NCI-H82 (cell line): Measurements from ENCODE around the gene UNC5B.
"Not testable (repeated sequence)": the region's sequence is repeated elsewhere in the genome, so short reads cannot be mapped to it uniquely, and the experiment has no call there.

Experiments
- DNase-seq: peaks from one replicate; lab custom pipeline; 2025; lab: John Stamatoyannopoulos, UW

The UNC5B gene

GRCh38 chr10:71268247-71268691 is 55.9 kb downstream of the UNC5B start:
- DNase-seq: peak; percentile 19

DNA sequence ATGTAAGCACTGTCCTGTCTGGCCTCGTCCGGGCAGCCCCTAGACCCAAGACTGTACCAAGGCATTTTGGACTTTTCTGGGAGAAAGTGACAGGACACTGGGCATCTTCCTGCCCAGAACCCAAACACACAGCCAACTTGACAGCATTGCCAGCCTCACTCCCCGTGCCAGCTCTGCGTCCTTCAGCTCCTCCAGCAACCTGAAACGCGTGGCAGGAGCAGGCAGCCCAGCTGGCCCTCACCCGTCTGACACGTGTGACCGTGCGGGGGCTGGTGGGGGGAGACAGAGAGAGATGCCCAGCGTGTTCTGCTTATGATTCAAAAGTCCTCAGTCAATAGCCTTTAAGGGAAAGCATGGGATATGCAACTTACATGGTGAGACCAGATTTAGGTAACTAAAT is 56.4 kb downstream of the UNC5B start:
- no peak for DNase-seq

DNA sequence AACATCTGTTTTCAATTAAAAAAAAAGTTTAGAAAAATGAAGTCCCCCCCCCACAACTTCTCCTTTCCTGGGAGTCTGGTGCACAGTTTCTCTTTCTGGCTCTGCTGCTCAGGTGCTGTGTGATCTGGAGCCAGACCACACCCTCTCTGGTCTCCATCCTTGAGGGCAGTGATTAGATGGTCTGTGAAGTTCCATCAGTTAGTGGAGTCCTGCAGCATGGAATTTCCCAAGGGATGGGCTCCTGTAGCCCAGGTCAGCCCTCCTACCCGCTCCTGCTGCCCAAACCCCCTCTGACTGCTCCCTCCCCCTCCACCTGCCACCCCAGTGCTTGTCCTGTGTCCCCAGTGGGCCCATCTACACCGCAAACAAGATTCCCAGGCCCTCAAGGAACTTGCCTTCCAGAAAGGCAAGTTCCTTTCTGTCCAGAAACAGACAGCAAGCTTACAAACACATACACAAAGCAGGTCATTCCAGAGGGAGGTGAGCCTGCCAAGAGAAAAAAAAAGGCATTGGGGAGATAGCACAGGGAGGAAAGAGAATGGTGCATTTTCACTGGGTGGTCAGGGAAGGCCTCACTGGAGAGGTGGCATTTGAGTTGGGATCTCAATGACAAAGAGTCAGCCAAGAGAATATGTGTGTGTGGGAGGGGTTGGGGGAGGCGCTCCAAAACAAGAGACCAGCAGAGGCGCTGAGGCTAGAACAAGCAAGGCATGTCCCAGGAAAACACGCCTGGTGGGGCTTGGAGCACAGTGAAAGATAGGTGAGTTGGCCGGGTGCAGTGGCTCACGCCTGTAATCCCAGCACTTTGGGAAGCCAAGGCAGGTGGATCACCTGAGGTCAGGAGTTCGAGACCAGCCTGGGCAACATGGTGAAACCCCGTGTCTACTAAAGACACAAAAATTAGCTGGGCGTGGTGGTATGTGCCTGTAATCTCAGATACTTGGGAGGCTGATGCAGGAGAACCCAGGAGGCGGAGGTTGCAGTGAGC is 57.2 kb downstream of the UNC5B start:
- DNase-seq: no peak

DNA sequence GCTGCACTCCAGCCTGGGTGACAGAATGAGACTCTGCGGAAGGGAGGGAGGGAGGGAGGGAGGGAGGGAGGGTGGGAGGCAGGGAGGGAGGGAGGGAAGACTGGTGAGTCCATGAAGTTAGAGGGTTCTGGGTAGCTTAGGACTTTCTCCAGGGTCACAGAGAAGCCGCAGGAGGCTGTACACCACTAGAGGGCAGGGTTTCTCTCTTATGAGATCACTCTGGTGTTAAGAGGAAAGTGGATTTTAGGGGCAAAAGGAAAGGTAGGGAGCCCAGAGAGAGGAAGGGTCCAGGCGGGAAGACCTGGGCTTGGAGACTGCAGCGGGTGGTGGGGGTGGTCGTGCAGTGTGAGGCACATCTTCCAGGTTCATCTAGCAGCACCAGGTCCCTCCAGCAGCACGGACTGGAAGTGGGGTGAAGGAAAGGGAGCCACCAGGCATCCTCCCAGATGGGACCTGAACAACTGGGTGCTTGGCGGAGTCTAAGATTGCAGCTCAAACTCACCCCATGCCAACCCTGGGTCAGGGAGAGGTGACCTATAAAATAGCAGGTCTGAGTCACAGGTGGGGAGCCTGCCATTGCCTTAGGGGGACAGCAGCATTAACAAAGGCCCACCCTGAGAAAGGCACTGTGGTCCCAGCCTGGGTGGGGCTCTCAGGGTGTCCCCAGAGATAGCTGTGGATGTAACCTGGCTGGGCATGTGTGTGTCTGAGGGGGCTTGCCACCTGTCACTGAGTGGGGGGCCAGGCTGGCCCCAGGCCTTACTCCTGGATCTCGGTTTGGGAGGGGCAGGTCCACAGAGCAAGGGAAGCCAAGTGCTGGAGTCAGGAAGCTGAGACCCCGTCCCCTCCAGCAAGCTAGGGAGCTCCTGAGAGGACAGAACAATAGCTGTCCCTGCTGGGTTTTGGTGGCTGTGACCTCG is 58.2 kb downstream of the UNC5B start:
- DNase-seq: peak; percentile 83

- DNase-seq: no peak
Measured at GRCh38 chr10:71271662-71272055, 59.3 kb downstream of the UNC5B start.

DNA sequence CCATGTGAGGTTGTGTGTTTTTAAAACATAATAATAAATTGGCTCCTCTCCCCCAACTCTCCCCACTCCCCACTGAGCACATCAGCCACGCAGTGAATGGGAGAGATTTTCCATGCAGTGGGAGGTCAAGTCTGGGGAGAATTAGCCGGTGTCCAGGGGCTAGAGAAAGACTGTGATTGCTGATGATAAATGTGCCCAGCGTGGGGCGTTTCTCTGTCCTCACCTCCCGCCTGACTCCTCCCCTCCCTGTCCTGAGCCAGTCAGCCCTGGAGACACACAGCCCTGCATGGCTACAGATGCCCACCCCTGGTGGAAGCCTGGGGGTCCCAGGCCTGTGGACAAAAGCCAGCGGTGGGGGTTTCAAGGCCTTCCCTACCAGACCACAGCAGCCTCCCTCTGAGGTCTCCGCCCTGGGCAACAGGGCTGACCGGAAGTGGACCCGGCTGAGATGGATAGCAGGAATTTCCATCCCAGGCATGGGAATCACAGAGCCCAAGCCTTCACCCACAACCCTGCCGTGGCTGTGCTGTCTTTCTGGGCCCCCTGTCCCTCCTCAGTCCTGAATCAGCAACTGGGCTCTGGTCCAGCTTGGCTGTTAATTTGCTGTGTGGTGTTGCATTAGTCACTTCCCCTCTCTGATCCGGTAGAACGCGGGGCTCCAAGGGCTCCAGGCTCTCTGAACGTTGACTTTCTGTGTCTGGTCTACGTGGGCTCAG is 59.8 kb downstream of the UNC5B start:
- no peak for DNase-seq

DNA sequence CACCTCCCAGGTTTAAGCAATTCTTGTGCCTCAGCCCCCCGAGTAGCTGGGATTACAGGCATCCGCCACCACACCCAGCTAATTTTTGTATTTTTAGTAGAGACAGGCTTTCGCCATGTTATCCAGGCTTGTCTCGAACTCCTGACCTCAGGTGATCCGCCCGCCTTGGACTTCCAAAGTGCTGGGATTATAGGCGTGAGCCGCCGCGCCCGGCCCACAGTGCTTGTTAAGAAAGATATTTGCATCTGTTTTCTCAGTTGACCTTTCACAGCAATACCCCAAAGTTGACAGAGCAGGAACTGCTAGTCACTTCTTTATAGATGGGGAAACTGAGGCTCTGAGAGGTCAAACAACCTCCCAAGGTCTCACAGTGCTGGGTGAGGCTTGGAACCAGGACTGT is 60.6 kb downstream of the UNC5B start:
- DNase-seq: not testable (repeated sequence)

- DNase-seq: no peak
Measured at GRCh38 chr10:71273506-71273905, 61.1 kb downstream of the UNC5B start.

GRCh38 chr10:71274901-71275796 is 62.8 kb downstream of the UNC5B start:
- DNase-seq: no peak

- no peak for DNase-seq
Measured at GRCh38 chr10:71276873-71277272, 64.5 kb downstream of the UNC5B start.

- no peak for DNase-seq
Measured at GRCh38 chr10:71277914-71278665, 65.7 kb downstream of the UNC5B start.

DNA sequence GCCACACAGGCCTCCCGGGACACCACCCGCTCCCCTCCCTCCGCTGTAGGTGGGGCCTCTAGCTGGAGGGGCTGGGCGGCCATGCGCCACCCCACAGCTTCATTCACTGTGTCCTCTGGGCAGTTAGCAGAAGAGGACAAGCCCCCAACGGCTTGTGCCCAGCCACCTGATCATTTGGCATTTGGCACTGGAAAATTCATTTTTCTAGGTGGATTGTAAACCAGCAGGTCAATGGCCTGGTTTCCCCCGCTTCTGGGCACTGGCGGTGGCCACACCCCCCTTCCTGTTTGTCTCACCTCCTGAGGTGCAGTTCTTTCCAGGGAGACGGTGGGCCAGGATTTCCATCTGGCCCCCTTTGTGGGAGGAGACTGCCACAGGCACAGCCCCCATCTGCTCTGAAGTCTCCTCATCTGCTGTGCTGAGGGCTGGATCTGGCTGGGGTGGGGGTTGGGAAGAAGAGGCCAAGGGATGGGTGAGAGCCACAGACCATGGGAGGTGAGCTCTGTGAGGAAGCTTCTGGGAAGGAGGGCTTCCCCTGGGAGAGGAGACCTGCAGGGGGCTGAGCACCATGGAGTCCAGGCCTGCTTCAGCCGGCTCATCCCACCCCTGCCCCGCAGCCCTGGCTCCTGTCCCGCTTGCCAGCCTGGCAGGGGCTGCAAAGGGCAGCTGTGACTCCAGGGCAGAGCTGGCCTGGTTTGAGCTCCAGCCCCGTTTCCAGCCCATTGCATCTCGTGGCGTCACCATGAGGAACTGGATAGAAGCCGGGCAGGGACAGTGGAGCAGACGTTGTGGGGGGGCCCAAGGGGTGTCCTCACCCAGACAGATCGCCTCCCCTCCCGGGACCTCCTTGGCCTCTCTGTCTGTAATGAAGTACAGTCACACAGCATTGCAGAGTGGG is 66.6 kb downstream of the UNC5B start:
- peak; percentile 44 for DNase-seq

GRCh38 chr10:71279590-71280170 is 67.3 kb downstream of the UNC5B start:
- no peak for DNase-seq

DNA sequence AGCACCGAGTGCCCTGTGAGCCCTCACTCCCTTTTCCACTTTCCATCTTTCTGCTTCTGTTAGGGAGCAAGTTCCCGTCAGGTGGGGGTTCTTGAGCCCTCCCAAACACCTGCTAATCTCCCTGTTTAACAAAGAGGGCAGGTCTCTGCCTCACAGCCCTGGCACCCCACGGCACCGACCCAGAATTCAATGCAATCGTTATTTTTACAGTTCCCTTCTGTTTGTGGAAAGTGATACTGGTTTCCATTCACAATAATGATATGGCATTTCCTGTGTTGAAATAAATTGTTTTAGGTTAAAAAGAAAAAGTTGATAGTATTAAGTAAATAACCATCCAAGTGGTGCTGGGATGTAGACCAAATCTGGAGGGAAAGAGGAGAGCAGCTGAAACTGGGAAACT is 67.8 kb downstream of the UNC5B start:
- DNase-seq: no peak

GRCh38 chr10:71280825-71281224 is 68.5 kb downstream of the UNC5B start:
- no peak for DNase-seq

DNA sequence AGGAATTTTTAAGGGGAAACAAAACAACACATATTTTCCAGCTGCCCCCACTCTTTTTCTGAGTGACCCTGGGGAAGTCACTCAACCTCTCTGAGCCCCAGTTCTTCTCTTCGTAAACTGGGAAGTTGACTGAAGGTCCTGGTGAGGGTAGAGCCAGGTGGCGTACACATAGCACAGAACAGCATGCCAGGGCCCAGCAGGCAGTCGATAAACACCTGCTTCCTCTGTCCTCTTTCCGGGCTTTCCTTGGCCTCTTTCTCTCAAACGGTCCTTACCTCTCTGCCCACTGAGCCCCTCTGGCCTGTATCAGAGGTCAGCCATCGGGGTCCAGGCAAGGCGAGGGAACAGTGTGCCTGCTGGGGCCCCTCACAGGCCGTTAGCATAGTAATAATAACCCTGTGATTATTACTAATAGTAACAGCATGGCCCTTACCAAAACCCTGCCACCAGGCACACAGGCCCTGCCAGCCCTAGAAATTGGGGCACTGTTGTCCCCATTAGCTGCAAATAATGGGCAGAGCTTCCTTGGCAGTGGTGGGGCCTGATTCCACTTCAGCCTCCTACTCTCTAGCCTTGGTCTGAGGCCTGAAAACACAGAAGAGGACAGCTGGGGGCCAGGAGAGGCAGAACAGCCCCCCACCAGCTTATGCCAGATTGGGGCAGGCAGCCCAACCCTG is 69.4 kb downstream of the UNC5B start:
- DNase-seq: no peak

DNA sequence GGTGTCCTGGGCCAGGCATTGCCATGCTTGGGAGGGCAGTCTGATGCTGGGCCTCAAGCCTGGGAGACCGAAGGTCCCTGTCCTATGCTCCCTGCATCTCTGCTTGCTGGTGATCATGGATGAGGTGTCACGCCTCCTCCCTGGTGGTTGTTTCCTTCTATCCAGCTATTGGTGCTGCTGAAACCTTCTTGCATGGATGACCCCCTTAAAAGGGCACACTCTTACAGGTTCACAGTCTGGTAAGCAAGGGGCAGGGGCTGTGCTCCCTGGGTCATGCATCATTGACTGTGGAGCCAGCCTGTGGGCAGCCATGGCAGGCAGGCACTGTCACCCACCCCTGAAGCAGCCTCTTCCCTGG is 69.9 kb downstream of the UNC5B start:
- DNase-seq: no peak

GRCh38 chr10:71283410-71283809 is 71.0 kb downstream of the UNC5B start:
- DNase-seq: no peak
